ENCODE data around the gene NBPF11.
"Not testable (repeated sequence)": the region's sequence is repeated elsewhere in the genome, so short reads cannot be mapped to it uniquely, and the experiment has no call there.

The NBPF11 gene

GRCh38 chr1:148149050-148149815, 2.8 kb downstream of the NBPF11 start:
- not testable (repeated sequence) for DNase-seq (ENCODE audit: low read depth in 2 of 2)

GRCh38 chr1:148147052-148147838, 4.8 kb downstream of the NBPF11 start:
- not testable (repeated sequence) for DNase-seq (ENCODE audit: low read depth in 2 of 2)

GRCh38 chr1:148146191-148146997, 5.7 kb downstream of the NBPF11 start:
- DNase-seq (ENCODE audit: low read depth in 2 of 2): not testable (repeated sequence)

GRCh38 chr1:148143223-148143622, 8.9 kb downstream of the NBPF11 start:
- DNase-seq (ENCODE audit: low read depth in 2 of 2): not testable (repeated sequence)

GRCh38 chr1:148141936-148142335, 10.1 kb downstream of the NBPF11 start:
- DNase-seq (ENCODE audit: low read depth in 2 of 2): not testable (repeated sequence)

GRCh38 chr1:148138606-148139005, 13.5 kb downstream of the NBPF11 start:
- DNase-seq (ENCODE audit: low read depth in 2 of 2): not testable (repeated sequence)

GRCh38 chr1:148122341-148122740, 29.7 kb downstream of the NBPF11 start:
- not testable (repeated sequence) for DNase-seq (ENCODE audit: low read depth in 2 of 2)

- not testable (repeated sequence) for DNase-seq (ENCODE audit: low read depth in 2 of 2)
These were observed 31.7 kb downstream of the NBPF11 start for GRCh38 chr1:148120395-148120794.

- DNase-seq (ENCODE audit: low read depth in 2 of 2): not testable (repeated sequence)
These were observed 56.3 kb downstream of the NBPF11 start for GRCh38 chr1:148095732-148096131.

GRCh38 chr1:148086196-148086595, 65.9 kb downstream of the NBPF11 start:
- not testable (repeated sequence) for DNase-seq (ENCODE audit: low read depth in 2 of 2)

GRCh38 chr1:148081205-148081604, 70.9 kb downstream of the NBPF11 start:
- not testable (repeated sequence) for DNase-seq (ENCODE audit: low read depth in 2 of 2)

GRCh38 chr1:148078632-148079519, 73.2 kb downstream of the NBPF11 start:
- not testable (repeated sequence) for DNase-seq (ENCODE audit: low read depth in 2 of 2)

GRCh38 chr1:148078090-148078489, 74.0 kb downstream of the NBPF11 start:
- DNase-seq (ENCODE audit: low read depth in 2 of 2): not testable (repeated sequence)

- DNase-seq (ENCODE audit: low read depth in 2 of 2): not testable (repeated sequence)
These were observed 74.6 kb downstream of the NBPF11 start for GRCh38 chr1:148077458-148077857.

GRCh38 chr1:148073392-148073791, 78.7 kb downstream of the NBPF11 start:
- not testable (repeated sequence) for DNase-seq (ENCODE audit: low read depth in 2 of 2)

- not testable (repeated sequence) for DNase-seq (ENCODE audit: low read depth in 2 of 2)
These were observed 83.5 kb downstream of the NBPF11 start for GRCh38 chr1:148068606-148069005.

GRCh38 chr1:148068201-148068600, 83.9 kb downstream of the NBPF11 start:
- DNase-seq (ENCODE audit: low read depth in 2 of 2): not testable (repeated sequence)

- DNase-seq (ENCODE audit: low read depth in 2 of 2): not testable (repeated sequence)
These were observed 91.8 kb downstream of the NBPF11 start for GRCh38 chr1:148060294-148060701.

GRCh38 chr1:148057384-148057783, 94.7 kb downstream of the NBPF11 start:
- not testable (repeated sequence) for DNase-seq (ENCODE audit: low read depth in 2 of 2)
